ENCODE data around the gene FAAH2.

DNA sequence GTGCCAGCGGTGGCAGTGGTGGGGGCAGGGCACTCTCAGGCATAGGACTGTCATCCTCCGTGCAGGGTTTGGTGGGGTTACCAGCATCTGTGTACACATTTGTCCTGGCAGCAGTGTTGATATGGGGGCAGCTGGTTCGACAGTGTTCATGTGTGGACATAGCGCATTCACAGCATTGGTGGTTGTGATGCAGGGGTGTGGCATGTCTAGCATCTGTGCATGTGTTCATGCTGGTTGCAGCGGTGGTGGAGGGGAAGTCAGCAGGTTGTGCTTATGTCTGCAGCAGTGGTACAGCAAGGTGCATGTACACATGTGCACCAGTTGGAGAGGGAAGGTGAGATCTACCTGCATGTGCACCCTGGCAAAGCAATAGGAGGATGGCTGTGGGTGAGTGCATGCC is 230.0 kb downstream of the FAAH2 start:
- TF ChIP-seq, protein P1, sequence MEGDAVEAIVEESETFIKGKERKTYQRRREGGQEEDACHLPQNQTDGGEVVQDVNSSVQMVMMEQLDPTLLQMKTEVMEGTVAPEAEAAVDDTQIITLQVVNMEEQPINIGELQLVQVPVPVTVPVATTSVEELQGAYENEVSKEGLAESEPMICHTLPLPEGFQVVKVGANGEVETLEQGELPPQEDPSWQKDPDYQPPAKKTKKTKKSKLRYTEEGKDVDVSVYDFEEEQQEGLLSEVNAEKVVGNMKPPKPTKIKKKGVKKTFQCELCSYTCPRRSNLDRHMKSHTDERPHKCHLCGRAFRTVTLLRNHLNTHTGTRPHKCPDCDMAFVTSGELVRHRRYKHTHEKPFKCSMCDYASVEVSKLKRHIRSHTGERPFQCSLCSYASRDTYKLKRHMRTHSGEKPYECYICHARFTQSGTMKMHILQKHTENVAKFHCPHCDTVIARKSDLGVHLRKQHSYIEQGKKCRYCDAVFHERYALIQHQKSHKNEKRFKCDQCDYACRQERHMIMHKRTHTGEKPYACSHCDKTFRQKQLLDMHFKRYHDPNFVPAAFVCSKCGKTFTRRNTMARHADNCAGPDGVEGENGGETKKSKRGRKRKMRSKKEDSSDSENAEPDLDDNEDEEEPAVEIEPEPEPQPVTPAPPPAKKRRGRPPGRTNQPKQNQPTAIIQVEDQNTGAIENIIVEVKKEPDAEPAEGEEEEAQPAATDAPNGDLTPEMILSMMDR (IDR thresholded peaks at IDR 0.05; ENCODE audit: low read depth, low read length, poor library complexity, severe bottlenecking) = no peak
- TF ChIP-seq EZH2phosphoT487 (IDR thresholded peaks at IDR 0.05; ENCODE audit: borderline replicate concordance, low read length) = no peak

Measured in DOHH2 (cell line).